GM19324 (cell line): Measurements from ENCODE around the gene ADGRV1.
"Not testable (repeated sequence)": the region's sequence is repeated elsewhere in the genome, so short reads cannot be mapped to it uniquely, and the experiment has no call there.

ENCODE experiments used
- ATAC-seq: cut with Tn5 transposase; IDR thresholded peaks from one replicate; pipeline ENCODE4 v1.9.1; 2021; ENCODE audit warnings: mild to moderate bottlenecking, moderate library complexity; ENCODE audit not compliant: unreplicated experiment, low FRiP score

The ADGRV1 gene

GRCh38 chr5:90703932-90704331 is 145.3 kb downstream of the ADGRV1 start:
- no peak for ATAC-seq

- no peak for ATAC-seq
These were observed 149.1 kb downstream of the ADGRV1 start for GRCh38 chr5:90707698-90708097.

GRCh38 chr5:90709323-90710155 is 150.9 kb downstream of the ADGRV1 start:
- no peak for ATAC-seq

GRCh38 chr5:90718387-90718786 is 159.8 kb downstream of the ADGRV1 start:
- no peak for ATAC-seq

GRCh38 chr5:90739567-90739966 is 181.0 kb downstream of the ADGRV1 start:
- no peak for ATAC-seq

- no peak for ATAC-seq
These were observed 181.7 kb downstream of the ADGRV1 start for GRCh38 chr5:90740244-90740799.

GRCh38 chr5:90741022-90741564 is 182.5 kb downstream of the ADGRV1 start:
- ATAC-seq: no peak

GRCh38 chr5:90746119-90746518 is 187.5 kb downstream of the ADGRV1 start:
- no peak for ATAC-seq

- no peak for ATAC-seq
These were observed 188.6 kb downstream of the ADGRV1 start for GRCh38 chr5:90747175-90747574.

- no peak for ATAC-seq
These were observed 189.1 kb downstream of the ADGRV1 start for GRCh38 chr5:90747693-90748092.

- no peak for ATAC-seq
These were observed 200.5 kb downstream of the ADGRV1 start for GRCh38 chr5:90759119-90759518.

GRCh38 chr5:90767710-90768109 is 209.1 kb downstream of the ADGRV1 start:
- no peak for ATAC-seq

GRCh38 chr5:90770006-90770541 is 211.5 kb downstream of the ADGRV1 start:
- ATAC-seq: not testable (repeated sequence)

- no peak for ATAC-seq
These were observed 219.4 kb downstream of the ADGRV1 start for GRCh38 chr5:90777959-90778358.

GRCh38 chr5:90783460-90784333 is 225.1 kb downstream of the ADGRV1 start:
- peak; percentile 81 for ATAC-seq

- no peak for ATAC-seq
These were observed 228.2 kb downstream of the ADGRV1 start for GRCh38 chr5:90786756-90787155.

- ATAC-seq: no peak
These were observed 234.1 kb downstream of the ADGRV1 start for GRCh38 chr5:90792725-90793124.

GRCh38 chr5:90793183-90793582 is 234.6 kb downstream of the ADGRV1 start:
- no peak for ATAC-seq

GRCh38 chr5:90796919-90797318 is 238.3 kb downstream of the ADGRV1 start:
- not testable (repeated sequence) for ATAC-seq

GRCh38 chr5:90800082-90800481 is 241.5 kb downstream of the ADGRV1 start:
- ATAC-seq: not testable (repeated sequence)

GRCh38 chr5:90800515-90800914 is 241.9 kb downstream of the ADGRV1 start:
- ATAC-seq: not testable (repeated sequence)
